ENCODE data around the gene CHPF2. TPM values are rescaled to one million over a fixed set of nuclear protein-coding genes. Genes with fewer than 3 reads are reported as not detected.

CHPF2 gene
- total and polyA plus RNA-seq, 2 experiments from 2014 or later = 51.0 to 70.0 TPM

GRCh38 chr7:151281686-151282085, 49.4 kb downstream of the CHPF2 start:
- no peaks in the 10 kb centered on the region for H3K9me3 ChIP-seq (ENCODE audit: low read depth)
- no peak overlapping the region for H3K27ac ChIP-seq
- no peak overlapping the region for H3K4me3 ChIP-seq
- H3K27me3 ChIP-seq = peaks cover 10% of the 10 kb centered on the region
- TF ChIP-seq CTCF (IDR thresholded peaks at IDR 0.05; ENCODE audit: poor library complexity) = no peak
- no peak for TF ChIP-seq EZH2 (IDR thresholded peaks at IDR 0.05; ENCODE audit: borderline replicate concordance)
- TF ChIP-seq EZH2phosphoT487 (IDR thresholded peaks at IDR 0.05; ENCODE audit: low read depth, severe bottlenecking, unreplicated experiment) = no peak
- 68% methylated on average over 6 of the region's 6 CpGs for WGBS (ENCODE audit: low lambda C conversion rate, missing lambda C conversion rate)
- DNase-seq (ENCODE audit: low spot score) = no peak
- no peaks in the 10 kb centered on the region for H4K20me1 ChIP-seq (ENCODE audit: insufficient read depth, poor library complexity, severe bottlenecking)
- H2AFZ ChIP-seq = no peak overlapping the region
- no peaks in the 10 kb centered on the region for H3K9me2 ChIP-seq (replicated peaks; ENCODE audit: insufficient read depth)
- H3K36me3 ChIP-seq (replicated peaks; ENCODE audit: insufficient read depth, low read depth) = no peaks in the 10 kb centered on the region
- no peaks in the 10 kb centered on the region for H3K4me1 ChIP-seq (ENCODE audit: insufficient read depth)
- H3K79me2 ChIP-seq = no peaks in the 10 kb centered on the region
- H3K4me2 ChIP-seq = no peak overlapping the region

- Histone ChIP-seq H3K27me3 (peaks cover 11% of the 10 kb centered on the region), H2AFZ (no peak overlapping the region), H3K27ac (no peak overlapping the region), H3K4me2 (no peak overlapping the region), H3K4me1 (ENCODE audit: insufficient read depth) (no peaks in the 10 kb centered on the region), H3K9me2 (replicated peaks; ENCODE audit: insufficient read depth) (no peaks in the 10 kb centered on the region), H3K79me2 (no peaks in the 10 kb centered on the region), H4K20me1 (ENCODE audit: insufficient read depth, poor library complexity, severe bottlenecking) (no peaks in the 10 kb centered on the region), H3K4me3 (no peak overlapping the region), H3K36me3 (replicated peaks; ENCODE audit: insufficient read depth, low read depth) (no peaks in the 10 kb centered on the region), H3K9me3 (ENCODE audit: low read depth) (no peaks in the 10 kb centered on the region)
- TF ChIP-seq EZH2phosphoT487 (IDR thresholded peaks at IDR 0.05; ENCODE audit: low read depth, severe bottlenecking, unreplicated experiment) (no peak), CTCF (IDR thresholded peaks at IDR 0.05; ENCODE audit: poor library complexity) (no peak), EZH2 (IDR thresholded peaks at IDR 0.05; ENCODE audit: borderline replicate concordance) (no peak)
- DNase-seq (ENCODE audit: low spot score) = no peak
- 90% methylated on average over 8 of the region's 8 CpGs for WGBS (ENCODE audit: low lambda C conversion rate, missing lambda C conversion rate)
These were observed 49.8 kb downstream of the CHPF2 start for GRCh38 chr7:151282111-151282510.

GRCh38 chr7:151283302-151283701, 51.0 kb downstream of the CHPF2 start:
- Histone ChIP-seq H3K36me3 (replicated peaks; ENCODE audit: insufficient read depth, low read depth) (no peaks in the 10 kb centered on the region), H3K4me3 (no peak overlapping the region), H3K9me3 (ENCODE audit: low read depth) (no peaks in the 10 kb centered on the region), H3K27ac (no peak overlapping the region), H3K4me2 (no peak overlapping the region), H4K20me1 (ENCODE audit: insufficient read depth, poor library complexity, severe bottlenecking) (no peaks in the 10 kb centered on the region), H3K9me2 (replicated peaks; ENCODE audit: insufficient read depth) (no peaks in the 10 kb centered on the region), H3K4me1 (ENCODE audit: insufficient read depth) (no peaks in the 10 kb centered on the region), H3K27me3 (peaks cover 11% of the 10 kb centered on the region), H2AFZ (no peak overlapping the region), H3K79me2 (no peaks in the 10 kb centered on the region)
- TF ChIP-seq EZH2phosphoT487 (IDR thresholded peaks at IDR 0.05; ENCODE audit: low read depth, severe bottlenecking, unreplicated experiment) (no peak), EZH2 (IDR thresholded peaks at IDR 0.05; ENCODE audit: borderline replicate concordance) (no peak), CTCF (IDR thresholded peaks at IDR 0.05; ENCODE audit: poor library complexity) (no peak)
- no peak for DNase-seq (ENCODE audit: low spot score)
- 90% methylated on average over 2 of the region's 2 CpGs for whole genome bisulfite sequencing (ENCODE audit: low lambda C conversion rate, missing lambda C conversion rate)

GRCh38 chr7:151286148-151286547, 53.9 kb downstream of the CHPF2 start:
- TF ChIP-seq EZH2 (IDR thresholded peaks at IDR 0.05; ENCODE audit: borderline replicate concordance) (no peak), CTCF (IDR thresholded peaks at IDR 0.05; ENCODE audit: poor library complexity) (no peak), EZH2phosphoT487 (IDR thresholded peaks at IDR 0.05; ENCODE audit: low read depth, severe bottlenecking, unreplicated experiment) (no peak)
- H2AFZ ChIP-seq = no peak overlapping the region
- H3K36me3 ChIP-seq (replicated peaks; ENCODE audit: insufficient read depth, low read depth) = no peaks in the 10 kb centered on the region
- no peak overlapping the region for H3K27ac ChIP-seq
- no peaks in the 10 kb centered on the region for H4K20me1 ChIP-seq (ENCODE audit: insufficient read depth, poor library complexity, severe bottlenecking)
- no peaks in the 10 kb centered on the region for H3K79me2 ChIP-seq
- no peak for DNase-seq (ENCODE audit: low spot score)
- no peak overlapping the region for H3K4me2 ChIP-seq
- no peak overlapping the region for H3K4me3 ChIP-seq
- H3K4me1 ChIP-seq (ENCODE audit: insufficient read depth) = no peaks in the 10 kb centered on the region
- H3K9me3 ChIP-seq (ENCODE audit: low read depth) = no peaks in the 10 kb centered on the region
- H3K9me2 ChIP-seq (replicated peaks; ENCODE audit: insufficient read depth) = no peaks in the 10 kb centered on the region
- WGBS (ENCODE audit: low lambda C conversion rate, missing lambda C conversion rate) = 67% methylated on average over 2 of the region's 2 CpGs
- peaks cover 9% of the 10 kb centered on the region for H3K27me3 ChIP-seq
